Measurements from ENCODE around the gene ADAMTSL4.

Gene ADAMTSL4

DNA sequence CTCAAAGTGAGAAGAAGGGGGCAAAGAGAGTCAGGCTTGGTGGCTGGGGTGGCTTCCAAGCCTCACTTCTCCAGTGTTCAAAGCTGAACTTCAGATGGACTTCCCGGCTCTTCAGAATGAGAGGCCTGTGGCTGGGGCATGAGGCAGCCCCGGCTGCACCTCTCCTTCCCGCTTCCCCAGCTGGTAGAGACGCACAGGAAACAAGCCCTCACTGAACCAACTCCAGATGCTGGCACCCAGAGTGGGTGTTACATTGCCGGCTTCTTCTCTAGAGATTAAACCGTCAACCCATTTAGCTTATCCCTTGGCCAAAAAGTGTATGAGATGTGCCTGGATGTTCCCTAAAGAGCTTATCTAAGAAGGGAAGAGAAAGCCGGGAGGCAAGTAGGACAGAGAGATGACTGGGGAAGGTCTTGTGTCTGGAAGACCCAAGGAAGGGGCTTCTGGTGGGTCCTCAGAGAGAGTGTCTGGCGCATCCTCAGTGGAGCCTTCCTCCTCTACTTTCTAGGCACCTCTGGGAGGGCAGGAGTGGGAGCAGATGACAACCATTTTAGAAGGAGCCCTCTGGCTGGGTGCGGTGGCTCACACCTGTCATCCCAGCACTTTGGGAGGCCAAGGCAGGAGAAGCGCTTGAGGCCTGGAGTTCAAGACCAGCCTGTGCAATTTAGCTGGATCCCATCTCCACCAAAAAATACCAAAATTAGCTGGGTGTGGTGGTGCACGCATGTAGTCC, 2.0 kb downstream of the ADAMTSL4 start:
- TF ChIP-seq, protein P1, sequence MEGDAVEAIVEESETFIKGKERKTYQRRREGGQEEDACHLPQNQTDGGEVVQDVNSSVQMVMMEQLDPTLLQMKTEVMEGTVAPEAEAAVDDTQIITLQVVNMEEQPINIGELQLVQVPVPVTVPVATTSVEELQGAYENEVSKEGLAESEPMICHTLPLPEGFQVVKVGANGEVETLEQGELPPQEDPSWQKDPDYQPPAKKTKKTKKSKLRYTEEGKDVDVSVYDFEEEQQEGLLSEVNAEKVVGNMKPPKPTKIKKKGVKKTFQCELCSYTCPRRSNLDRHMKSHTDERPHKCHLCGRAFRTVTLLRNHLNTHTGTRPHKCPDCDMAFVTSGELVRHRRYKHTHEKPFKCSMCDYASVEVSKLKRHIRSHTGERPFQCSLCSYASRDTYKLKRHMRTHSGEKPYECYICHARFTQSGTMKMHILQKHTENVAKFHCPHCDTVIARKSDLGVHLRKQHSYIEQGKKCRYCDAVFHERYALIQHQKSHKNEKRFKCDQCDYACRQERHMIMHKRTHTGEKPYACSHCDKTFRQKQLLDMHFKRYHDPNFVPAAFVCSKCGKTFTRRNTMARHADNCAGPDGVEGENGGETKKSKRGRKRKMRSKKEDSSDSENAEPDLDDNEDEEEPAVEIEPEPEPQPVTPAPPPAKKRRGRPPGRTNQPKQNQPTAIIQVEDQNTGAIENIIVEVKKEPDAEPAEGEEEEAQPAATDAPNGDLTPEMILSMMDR (IDR thresholded peaks at IDR 0.05; ENCODE audit: unreplicated experiment in 3 of 3), result no peak
- Mint-ChIP-seq H3K4me3 (peak overlapping the region; percentile 48 to 61 (median 50)), H3K27me3 (ENCODE audit: low read depth) (peaks cover 6% of the 10 kb centered on the region)

DNA sequence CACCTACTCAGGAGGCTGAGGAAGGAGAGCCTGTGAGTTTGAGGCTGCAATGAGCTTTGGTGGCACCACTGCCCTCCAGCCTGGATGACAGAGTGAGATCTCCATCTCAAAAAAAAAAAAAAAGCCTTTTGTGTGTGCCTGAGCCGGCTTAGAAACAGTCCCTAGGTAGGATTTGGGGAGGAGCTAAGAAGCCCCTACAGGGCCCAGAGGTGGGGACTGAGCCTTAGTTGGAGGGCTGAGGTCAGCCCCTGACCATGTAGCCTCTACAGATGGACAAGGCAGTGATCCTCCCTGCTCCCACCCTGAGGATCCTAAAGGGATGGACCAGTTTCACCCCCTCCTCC, 2.5 kb downstream of the ADAMTSL4 start:
- Mint-ChIP-seq H3K27me3 (ENCODE audit: low read depth) (peaks cover under 1% of the 10 kb centered on the region), H3K27ac (peak overlapping the region in 1 of 3 experiments; percentile 80), H3K4me1 (peaks cover 23% of the 10 kb centered on the region), H3K36me3 (ENCODE audit: low read depth) (no peaks in the 10 kb centered on the region), H3K4me3 (no peak overlapping the region), H3K9me3 (no peaks in the 10 kb centered on the region)
- TF ChIP-seq, protein P1 (IDR thresholded peaks at IDR 0.05; ENCODE audit: unreplicated experiment in 3 of 3), result no peak

More for the DNA sequence above, 2.0 kb downstream of the ADAMTSL4 start:
- H3K4me1 Mint-ChIP-seq, result peaks cover 23% of the 10 kb centered on the region
- no peaks in the 10 kb centered on the region for H3K9me3 Mint-ChIP-seq
- peak overlapping the region; percentile 12 to 66 (median 26) for H3K27ac Mint-ChIP-seq
- H3K36me3 Mint-ChIP-seq (ENCODE audit: low read depth), result no peaks in the 10 kb centered on the region

- Mint-ChIP-seq H3K9me3 (no peaks in the 10 kb centered on the region), H3K27ac (peak overlapping the region; percentile 51 to 85 (median 80)), H3K4me1 (peaks cover 23% of the 10 kb centered on the region), H3K36me3 (ENCODE audit: low read depth) (no peaks in the 10 kb centered on the region), H3K4me3 (peak overlapping the region; percentile 21 to 78 (median 66)), H3K27me3 (ENCODE audit: low read depth) (no peaks in the 10 kb centered on the region)
- TF ChIP-seq, protein P1 (IDR thresholded peaks at IDR 0.05; ENCODE audit: unreplicated experiment in 3 of 3), result no peak
Observed at GRCh38 chr1:150552128-150552910, 3.1 kb downstream of the ADAMTSL4 start.

- Mint-ChIP-seq H3K9me3 (no peaks in the 10 kb centered on the region), H3K27ac (peak overlapping the region; percentile 51 to 85 (median 80)), H3K4me3 (peak overlapping the region in 1 of 3 experiments; percentile 78), H3K27me3 (ENCODE audit: low read depth) (no peaks in the 10 kb centered on the region), H3K4me1 (peaks cover 23% of the 10 kb centered on the region), H3K36me3 (ENCODE audit: low read depth) (no peaks in the 10 kb centered on the region)
- TF ChIP-seq, protein P1 (IDR thresholded peaks at IDR 0.05; ENCODE audit: unreplicated experiment in 3 of 3), result no peak
Observed at GRCh38 chr1:150552911-150553289, 3.7 kb downstream of the ADAMTSL4 start.

- H3K36me3 Mint-ChIP-seq (ENCODE audit: low read depth), result no peaks in the 10 kb centered on the region
- TF ChIP-seq, protein P1 (IDR thresholded peaks at IDR 0.05; ENCODE audit: unreplicated experiment in 3 of 3), result no peak
Observed at GRCh38 chr1:150553392-150554085, 4.3 kb downstream of the ADAMTSL4 start.

More at GRCh38 chr1:150553392-150554085, 4.3 kb downstream of the ADAMTSL4 start:
- Mint-ChIP-seq H3K27ac (no peak overlapping the region), H3K9me3 (no peaks in the 10 kb centered on the region), H3K4me1 (peaks cover 23% of the 10 kb centered on the region), H3K4me3 (no peak overlapping the region), H3K27me3 (ENCODE audit: low read depth) (no peaks in the 10 kb centered on the region)
